ENCODE data around the gene DOCK3. TPM values are rescaled to one million over a fixed set of nuclear protein-coding genes. Genes with fewer than 3 reads are reported as not detected.

Gene DOCK3
- total and polyA plus RNA-seq, 10 of the 15 experiments (the other 5 are each of a cell fraction or from before 2014, with no cell fraction given) = 0.02 to 0.52 (median 0.04) TPM; not detected in 5

- Histone ChIP-seq H3K27me3 (replicated peaks in 1 of 2; ENCODE audit: control insufficient read depth in 2 of 2, insufficient read depth in 2 of 2, low read length in 1 of 2) (no peaks in the 10 kb centered on the region), H3K9ac (ENCODE audit: control insufficient read depth, insufficient read depth, low read length) (no peak overlapping the region), H3K4me2 (ENCODE audit: control insufficient read depth, insufficient read depth) (no peak overlapping the region), H4K20me1 (ENCODE audit: control insufficient read depth, insufficient read depth) (no peaks in the 10 kb centered on the region), H2AFZ (ENCODE audit: control insufficient read depth, low read depth, low read length) (no peak overlapping the region), H3K36me3 (ENCODE audit: control insufficient read depth in 2 of 2, insufficient read depth in 2 of 2, low read length in 1 of 2) (no peaks in the 10 kb centered on the region), H3K4me3 (no peak overlapping the region), H3K79me2 (ENCODE audit: control insufficient read depth, insufficient read depth, low read length) (no peaks in the 10 kb centered on the region), H3K27ac (ENCODE audit: control insufficient read depth, insufficient read depth) (no peak overlapping the region), H3K9me3 (replicated peaks; ENCODE audit: control insufficient read depth, insufficient read depth, low read length) (no peaks in the 10 kb centered on the region), H3K4me1 (ENCODE audit: control insufficient read depth, insufficient read depth, low read length) (no peaks in the 10 kb centered on the region)
- POLR2A ChIA-PET = no interaction called here
- intact Hi-C loops (cut with micrococcal nuclease; ENCODE audit: unreplicated experiment) (no loop called here), in situ Hi-C loops (cut with MboI) (no loop called here)
- BruUV-seq (replicated peaks) = no TSS peak
- RAD21 ChIA-PET (ENCODE audit: unreplicated experiment) = no interaction called here
- no peak for DNase-seq (ENCODE audit: low read depth, low spot score)
- ATAC-seq = no peak
- no peak for TF ChIP-seq IKZF1 (conservative IDR thresholded peaks at IDR 0.05)
- TF ChIP-seq HDAC6 (IDR thresholded peaks at IDR 0.05; ENCODE audit: unreplicated experiment) = no peak
- TF ChIP-seq EZH2 (IDR thresholded peaks at IDR 0.05; ENCODE audit: borderline replicate concordance, control insufficient read depth, low read depth, low read length) = no peak
- no peak for TF ChIP-seq IKZF2 (IDR thresholded peaks at IDR 0.05)
- TF ChIP-seq TCF7 (IDR thresholded peaks at IDR 0.05; ENCODE audit: borderline replicate concordance) = no peak
- no peak for TF ChIP-seq PAX5 (IDR thresholded peaks at IDR 0.05; ENCODE audit: borderline replicate concordance, low read depth, low read length)
- no peak for TF ChIP-seq GATAD2B (conservative IDR thresholded peaks at IDR 0.05; ENCODE audit: low read depth)
- no peak for TF ChIP-seq TARDBP (IDR thresholded peaks at IDR 0.05; ENCODE audit: borderline replicate concordance)
- no peak for TF ChIP-seq BMI1 (IDR thresholded peaks at IDR 0.05; ENCODE audit: borderline replicate concordance)
- TF ChIP-seq CUX1 (IDR thresholded peaks at IDR 0.05; ENCODE audit: insufficient replicate concordance, low read depth, low read length) = no peak
- TF ChIP-seq EGR1 (IDR thresholded peaks at IDR 0.05; ENCODE audit: borderline replicate concordance in 1 of 2, low read depth in 2 of 2, low read length in 2 of 2) = no peak
- TF ChIP-seq MEF2B (IDR thresholded peaks at IDR 0.05; ENCODE audit: partially characterized antibody, poor library complexity, severe bottlenecking) = no peak
- no peak for TF ChIP-seq SREBF2 (IDR thresholded peaks at IDR 0.05; ENCODE audit: low read length)
- no peak for TF ChIP-seq CBX5 (IDR thresholded peaks at IDR 0.05; ENCODE audit: low read depth)
- CTCF ChIA-PET = interaction anchor here (1.2 kb wide), 1 partner anchor 268 kb away, joined by 4 read pairs; no protein-coding TSS in a partner anchor
- no peak for FAIRE-seq
- SMC1A ChIA-PET (ENCODE audit: uncharacterized antibody, unreplicated experiment) = no interaction called here
- WGBS (ENCODE audit: insufficient coverage, insufficient replicate concordance, low lambda C conversion rate, missing lambda C conversion rate) = 51% methylated on average over 4 of the region's 4 CpGs
Observed at GRCh38 chr3:50883755-50884154, 209.0 kb downstream of the DOCK3 start.
